Colon (tissue), 2 donors: ENCODE data around the gene RAB33A.

Experiments
- FAIRE-seq: peaks from 2 replicates; lab custom pipeline; 2012; peaks lifted over from hg19 to GRCh38; lab: Jason Lieb, UNC
- donor health status: control.
- donor health status: control.

The RAB33A gene

DNA sequence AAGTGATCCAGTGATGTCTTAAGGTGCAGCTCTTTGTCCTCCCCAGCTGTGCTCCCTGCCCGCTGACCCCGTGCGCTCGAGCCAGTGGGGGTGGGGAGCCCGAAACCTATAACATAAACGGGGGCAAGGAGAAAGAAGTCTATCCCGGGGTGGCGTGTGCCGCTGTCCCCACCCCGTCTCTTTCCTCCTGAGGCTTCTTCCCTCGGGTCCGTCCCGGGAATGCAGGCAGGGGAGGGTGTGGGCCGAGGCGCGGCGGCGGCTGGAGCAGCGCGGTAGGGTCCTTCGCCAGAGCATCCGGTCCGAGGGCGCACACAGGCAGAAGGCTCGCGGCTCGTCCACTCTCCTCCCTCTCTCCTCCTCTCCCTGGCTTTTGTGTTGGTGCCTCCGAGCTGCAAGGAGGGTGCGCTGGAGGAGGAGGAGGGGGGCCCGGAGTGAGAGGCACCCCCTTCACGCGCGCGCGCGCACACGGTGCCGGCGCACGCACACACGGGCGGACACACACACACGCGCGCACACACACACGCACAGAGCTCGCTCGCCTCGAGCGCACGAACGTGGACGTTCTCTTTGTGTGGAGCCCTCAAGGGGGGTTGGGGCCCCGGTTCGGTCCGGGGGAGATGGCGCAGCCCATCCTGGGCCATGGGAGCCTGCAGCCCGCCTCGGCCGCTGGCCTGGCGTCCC, at the start of gene RAB33A:
Gene RAB33A, plus strand, starts transcription at position 517 of the 681 bp plus-strand sequence. Its CDS starts 101 bp downstream, at position 618.
- no peak for FAIRE-seq

DNA sequence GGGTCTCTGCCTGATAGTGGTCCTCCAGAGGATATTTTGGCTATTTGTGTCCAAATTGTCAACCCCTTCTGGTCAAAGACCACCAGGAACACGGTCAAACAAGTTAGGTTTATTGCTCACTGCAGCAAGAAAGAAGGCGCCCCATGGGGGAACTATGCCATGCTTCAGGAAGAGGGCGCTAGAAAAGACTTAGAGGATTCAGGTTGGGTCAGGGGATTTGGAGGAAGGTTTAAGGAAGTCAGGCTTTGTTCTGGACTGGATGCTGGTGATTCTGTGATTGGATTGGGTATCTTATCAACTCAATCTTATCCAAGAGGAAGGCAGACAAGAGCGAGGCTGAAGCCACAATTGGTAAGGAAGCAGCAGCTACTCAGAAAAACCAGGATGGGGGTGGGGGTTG, 47.2 kb upstream of the RAB33A start:
- no peak for FAIRE-seq

DNA sequence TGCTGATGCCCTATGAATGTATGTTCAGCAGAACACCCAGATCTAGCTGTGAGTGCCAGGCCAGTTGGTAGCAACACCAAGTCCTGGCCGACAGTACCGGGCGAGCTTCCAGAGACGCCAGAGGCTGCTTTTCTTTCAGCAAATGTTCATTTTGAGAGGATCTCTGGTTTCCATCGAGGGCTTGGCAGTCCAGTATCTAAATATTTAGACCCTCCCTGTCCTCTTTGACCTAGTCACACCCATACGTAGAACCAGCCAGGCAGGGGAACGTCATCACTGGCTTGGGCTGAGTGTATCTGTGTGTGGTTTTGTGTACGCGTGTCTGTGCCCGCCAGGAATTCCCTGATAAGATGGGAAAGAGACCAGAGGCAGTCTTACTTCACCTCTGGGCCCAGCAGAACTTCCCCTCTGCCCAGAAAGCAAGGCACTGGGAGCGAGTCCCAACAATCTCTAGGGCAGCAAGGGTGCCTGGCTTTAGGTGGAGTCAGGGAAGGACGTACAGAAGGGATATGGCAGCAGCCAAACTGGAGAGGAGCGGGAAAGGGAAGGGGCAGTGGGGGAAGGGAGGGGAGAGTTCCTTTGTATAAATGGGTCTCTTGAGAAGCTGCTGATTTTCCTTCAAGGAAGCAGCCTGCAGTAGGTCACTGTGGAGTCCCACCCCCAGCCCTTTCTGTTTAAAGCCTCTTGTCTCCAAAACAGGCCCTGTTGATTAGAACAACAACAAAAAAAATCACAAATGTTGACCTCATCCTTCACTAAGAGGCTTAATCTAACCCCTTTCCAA, 46.5 kb upstream of the RAB33A start:
- no peak for FAIRE-seq

DNA sequence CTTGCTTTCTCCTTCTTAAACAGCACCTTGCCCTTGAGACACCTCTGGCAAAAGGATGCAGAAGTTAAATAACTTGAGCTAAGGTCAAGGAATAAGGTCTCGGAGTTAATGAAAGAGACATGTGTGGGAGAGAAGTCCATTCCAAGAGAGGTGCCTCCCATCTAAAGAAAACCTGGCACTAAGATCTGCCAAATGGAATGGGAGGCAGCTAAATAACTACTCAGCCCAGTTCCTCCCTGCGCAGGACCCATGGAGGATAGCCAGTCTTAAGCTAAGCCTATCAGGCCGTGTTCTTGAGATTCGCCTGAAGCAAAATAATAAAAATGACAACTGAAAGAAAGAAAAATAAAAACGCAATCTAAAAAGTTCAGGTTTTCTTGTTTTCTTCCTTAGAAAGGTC, 40.8 kb upstream of the RAB33A start:
- no peak for FAIRE-seq

DNA sequence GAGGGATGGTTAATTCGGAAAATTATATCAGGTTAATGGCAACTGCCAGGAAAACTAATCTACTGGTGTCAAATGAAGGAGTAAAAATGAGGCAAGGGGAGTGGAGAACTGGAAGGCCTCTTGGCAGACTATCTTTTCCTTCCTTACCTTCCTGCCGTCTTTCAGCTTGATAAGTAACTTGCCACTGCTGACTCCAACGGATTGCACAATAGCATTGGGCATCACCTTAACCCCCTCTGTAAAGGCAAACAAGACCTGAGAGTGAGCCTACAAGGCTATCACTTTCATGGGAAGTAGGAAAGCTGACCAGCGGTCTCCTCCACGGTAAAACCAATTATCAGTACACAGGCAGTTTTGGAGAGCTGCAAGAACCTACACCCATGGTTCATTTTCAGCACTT, 35.3 kb upstream of the RAB33A start:
- no peak for FAIRE-seq

DNA sequence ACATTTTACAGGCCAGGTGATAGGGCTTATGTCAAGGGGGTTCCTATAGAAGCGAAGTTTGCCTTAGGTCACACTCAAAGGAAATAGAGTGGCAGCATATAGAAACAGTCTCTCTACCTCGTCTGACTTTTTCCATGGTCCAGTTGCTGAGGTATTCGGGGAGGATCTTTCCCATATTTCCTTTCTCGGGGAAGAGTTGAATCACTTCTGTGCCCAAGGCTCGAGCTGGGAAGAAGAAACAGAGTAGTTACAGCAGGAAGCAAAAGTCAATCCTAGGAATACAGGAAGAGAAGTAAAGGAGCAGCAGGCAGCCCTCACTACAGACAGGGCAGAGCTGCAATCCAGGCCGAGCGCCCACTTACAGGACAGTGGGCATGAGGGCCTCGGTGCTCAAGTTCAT, 34.8 kb upstream of the RAB33A start:
- FAIRE-seq = no peak

DNA sequence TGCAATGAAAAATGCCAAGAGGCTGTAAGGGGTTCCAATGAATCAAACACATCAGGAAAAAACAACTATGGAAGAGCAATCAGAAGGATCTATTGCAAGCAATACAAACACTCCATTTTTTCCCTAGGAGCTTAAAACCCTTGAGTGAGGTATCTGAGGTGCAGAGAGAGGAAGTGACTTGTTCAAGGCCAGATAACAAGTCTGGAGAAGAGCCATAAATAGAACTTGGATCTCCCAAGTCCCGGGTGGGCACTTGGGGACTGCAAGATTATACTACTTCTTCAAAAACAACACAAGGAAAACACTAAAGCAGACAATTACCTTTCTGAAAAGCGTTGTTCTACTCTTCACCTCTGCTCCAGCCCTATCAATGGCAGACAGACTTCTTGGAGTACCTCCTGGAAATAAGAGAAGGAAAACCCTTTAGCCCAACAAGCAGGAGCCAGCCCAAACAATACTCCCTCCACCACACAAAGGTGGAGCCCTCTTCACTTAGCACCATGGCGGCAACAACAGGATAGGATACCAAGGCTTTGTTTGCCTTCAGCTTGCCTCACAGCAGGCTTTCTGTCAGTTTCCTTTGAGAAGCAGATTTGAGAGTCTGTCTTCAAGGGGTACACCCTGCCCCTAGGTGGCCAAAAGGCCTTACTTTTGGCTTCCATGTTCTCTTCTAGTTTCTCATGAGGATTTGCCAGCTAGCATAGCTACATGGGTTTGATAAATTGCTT, 32.1 kb upstream of the RAB33A start:
- FAIRE-seq = no peak

DNA sequence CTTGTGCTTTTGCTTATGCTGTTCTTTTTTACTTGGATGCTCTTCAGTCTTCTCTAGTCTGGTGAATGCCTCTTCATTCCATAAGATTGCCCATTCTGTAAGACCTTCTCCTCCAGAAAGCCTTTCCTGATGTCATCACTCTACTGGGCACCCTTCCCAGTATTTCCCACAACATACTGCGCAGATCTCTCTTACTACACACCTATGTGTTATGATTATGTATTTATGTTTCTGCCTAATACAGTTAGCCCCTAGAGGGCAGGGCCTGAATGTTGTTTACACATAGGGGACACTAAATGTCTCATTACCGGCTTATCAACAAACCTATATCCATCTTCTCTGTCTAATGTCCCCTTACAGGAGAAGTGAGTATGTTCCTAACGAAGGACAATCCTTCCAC, 27.3 kb upstream of the RAB33A start:
- no peak for FAIRE-seq

DNA sequence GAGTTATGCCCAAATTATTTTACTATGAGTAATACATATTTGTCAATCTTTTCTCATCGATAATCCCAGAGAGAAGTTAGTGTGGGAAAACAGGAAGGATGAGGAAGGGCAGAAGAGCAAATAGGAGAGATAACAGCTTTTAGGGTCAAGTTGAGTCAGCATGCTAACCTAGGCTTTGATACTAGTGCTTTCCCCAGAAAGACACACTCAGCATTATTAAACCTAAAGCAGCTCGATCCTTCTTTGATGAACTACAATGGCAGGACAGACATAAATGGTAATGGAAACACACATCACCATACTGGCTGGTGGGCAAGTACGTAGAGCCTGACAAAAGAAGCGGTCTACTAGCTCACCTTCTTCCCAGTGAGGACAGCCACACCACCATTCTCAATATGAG, 26.6 kb upstream of the RAB33A start:
- no peak for FAIRE-seq

DNA sequence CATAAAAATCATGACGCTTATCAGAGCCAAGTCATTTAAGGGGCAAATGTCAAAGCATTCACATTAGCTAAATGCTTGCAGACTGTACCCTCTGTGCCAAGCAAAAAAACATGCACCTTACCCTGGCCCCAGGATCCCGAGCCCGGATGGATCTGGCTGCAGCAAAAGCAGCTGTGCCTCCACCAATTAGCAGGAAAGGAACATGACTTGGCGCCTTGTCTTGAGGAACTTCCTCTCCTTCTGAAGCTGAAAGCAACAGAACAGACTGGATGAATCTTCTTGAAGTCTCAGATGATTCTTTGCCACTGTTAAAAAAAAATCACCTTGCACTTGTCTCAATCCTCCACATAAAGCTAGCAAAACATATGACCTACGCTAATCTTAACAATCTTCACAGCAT, 24.1 kb upstream of the RAB33A start:
- no peak for FAIRE-seq

DNA sequence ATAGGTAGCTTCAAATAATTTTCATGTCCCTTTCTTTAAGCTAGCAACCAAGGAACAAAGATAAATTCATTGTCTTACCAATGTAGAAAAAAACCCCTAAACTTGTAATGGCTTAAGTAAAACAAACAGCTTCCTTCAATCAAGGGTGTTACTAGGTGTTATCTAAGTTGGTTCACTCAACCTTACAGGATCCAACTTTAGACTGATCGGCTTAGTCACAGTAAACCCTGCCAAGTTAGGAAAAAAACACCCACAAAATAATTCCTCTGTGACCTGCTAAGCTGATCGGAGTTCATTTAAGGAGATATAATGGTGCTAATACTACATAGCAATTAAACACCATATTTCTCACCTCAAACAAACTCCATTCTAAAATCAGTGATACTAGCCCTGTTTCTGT, 16.2 kb upstream of the RAB33A start:
- FAIRE-seq = no peak

DNA sequence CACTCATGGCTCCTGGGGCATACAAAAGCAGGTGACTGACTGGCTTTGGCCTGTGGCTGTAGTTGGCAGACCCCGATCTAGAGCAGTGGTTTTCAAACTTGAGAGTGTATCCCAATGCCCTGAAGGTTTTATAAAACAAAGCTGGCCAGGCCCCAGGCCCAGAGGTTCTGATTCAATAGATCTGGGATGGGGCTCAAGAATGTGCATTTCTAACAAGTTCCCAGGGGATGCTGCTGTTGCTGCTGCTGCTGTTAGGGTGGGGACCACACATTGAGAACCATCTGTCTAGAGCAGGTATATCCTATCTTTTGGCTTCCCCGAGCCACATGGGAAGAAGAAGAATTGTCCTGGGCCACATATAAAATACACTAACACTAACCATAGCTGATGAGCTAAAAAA, 13.5 kb upstream of the RAB33A start:
- FAIRE-seq = no peak

DNA sequence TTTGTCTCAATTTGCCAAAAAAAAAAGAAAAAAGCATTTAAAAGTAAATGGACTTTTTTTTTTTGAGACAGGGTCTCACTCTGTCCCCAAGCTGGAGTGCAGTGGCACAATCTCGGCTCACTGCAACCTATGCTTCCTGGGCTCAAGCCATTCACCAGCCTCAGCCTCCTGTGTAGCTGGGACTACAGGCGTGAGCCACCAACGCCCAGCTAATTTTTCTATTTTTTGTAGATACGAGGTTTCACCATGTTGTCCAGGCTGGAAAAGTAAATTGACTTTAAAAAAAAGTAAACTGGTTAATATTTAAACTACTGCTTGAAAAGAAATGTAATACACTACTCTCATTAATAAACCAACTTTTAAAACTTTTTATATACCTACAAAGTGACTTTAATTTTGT, 12.0 kb upstream of the RAB33A start:
- FAIRE-seq = no peak

DNA sequence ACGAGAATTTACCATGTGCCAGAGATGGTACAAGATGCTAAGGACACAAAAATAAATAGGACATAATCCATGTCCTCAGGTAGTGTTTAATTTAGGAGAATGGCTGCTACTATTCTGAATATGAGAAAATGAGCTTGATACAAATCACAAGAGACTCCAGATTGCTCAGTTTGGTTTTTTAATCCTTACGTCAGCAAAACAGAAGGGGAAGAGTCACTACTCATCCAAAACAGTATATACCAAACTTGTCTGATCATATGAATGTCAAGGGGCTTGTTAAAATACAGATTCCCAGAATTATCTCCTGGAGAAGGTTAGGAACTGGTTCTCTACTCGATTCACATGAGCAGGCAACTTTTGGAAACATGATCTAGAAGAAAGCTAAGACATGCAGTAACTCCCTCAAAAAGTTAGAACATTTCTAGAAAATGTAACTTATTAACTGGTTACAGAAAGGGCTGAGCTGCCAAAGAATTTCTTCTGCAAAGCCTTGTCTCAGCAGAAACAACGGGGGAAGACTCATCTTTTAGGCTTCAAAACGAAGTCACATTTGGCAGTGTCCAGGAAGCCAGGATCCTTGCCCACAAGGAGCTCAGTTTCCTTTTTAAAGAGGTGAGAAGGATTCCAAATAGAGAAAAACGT, 9.5 kb upstream of the RAB33A start:
- FAIRE-seq = no peak

DNA sequence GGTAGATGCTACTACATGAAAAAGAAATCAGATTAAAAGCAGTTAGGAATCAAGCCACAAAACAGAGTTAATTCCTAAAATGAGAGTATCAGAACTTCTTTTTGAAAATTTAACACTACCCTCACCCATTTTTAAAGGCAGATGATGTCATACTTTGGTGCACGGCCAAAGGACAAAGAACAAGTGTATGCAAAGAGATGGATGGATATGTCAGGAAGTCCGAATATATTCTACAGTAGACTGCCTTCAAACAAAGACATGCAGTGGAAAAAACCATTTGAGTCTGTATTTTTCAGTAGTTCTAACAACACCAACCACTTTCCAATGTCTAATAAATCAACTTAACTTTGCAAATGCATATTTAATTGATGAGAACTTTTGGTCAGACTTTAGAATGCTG, 8.4 kb upstream of the RAB33A start:
- no peak for FAIRE-seq

DNA sequence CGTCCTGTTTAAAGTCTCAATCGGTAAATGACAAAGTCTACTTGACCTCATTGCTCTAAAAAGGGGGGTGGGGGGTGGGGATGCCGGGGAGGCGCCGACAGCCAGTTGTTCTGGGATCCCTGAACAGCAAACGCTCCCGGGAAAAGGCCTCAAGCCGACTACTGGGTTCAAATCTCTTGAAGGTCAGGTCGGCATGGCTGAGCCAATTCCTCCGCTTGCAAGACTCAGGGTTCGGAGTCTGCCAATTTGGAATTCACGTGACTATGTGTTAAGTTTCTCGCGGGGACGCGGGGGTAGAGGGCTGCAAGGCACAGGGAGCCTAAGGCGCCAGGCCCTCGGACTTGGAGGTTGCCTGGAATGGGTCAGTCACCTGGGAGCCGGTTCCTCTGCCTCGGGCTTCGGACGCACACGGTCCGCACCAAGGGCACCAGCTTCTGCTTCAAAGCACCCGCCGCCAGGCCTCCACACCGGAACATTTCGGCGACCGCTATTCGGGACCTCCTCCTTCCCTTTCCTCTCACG, 6.5 kb upstream of the RAB33A start:
- FAIRE-seq = no peak

DNA sequence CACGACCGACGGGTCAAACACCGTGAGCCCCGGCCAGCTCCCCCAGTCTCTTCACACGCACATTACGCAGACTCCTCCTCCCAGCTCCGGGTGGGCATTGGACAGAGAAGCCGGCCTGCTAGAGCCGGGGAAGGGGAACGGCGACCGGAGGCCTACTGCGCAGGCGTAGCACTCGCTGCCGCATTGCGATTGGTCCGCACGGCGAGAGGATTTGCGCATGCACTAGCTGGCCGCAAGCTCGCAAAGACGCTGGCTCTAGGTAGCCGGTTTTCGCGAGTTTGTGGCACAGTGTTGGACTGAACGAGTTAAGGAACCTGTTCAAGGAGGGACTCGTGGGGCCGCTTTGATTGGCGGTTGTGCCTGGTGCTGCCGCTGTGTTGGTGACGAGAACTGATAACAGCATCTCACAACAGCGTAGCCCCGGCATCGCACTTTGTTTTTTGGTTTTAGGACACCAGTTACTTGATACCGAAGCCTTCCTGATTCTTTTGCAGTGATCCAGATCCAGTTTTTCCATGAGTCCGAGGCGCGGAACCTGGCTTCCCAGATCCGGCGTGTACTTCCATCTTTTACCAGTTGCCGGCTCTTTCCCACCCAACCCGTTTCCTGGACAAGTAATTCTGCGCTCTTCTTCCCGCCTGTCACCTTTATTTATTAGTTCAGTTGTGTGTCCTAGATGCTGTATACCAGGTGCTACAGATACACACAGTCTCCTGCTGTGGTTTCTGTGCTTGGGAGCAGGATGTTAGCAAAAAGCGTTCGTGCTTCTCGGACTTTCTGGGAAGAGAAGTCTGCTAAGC, 5.9 kb upstream of the RAB33A start, which contains the start of gene AIFM1:
Gene AIFM1, minus strand, starts transcription at position 139 of the 800 bp plus-strand sequence. CDS start 185 bp downstream, outside the sequence.
- no peak for FAIRE-seq

DNA sequence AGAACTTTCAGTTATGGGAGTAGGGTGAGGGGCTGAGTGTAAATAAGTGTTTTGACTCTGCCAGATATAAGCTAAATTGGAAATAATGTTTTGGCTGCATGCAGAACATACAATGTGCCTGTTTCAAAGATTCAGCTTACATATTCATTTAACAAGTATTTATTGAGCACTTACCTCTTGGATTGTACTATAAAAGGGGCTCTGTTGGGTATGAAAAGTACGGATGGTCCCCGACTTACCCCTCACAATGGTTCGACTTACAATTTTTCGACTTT, 5.3 kb upstream of the RAB33A start:
- FAIRE-seq = no peak

DNA sequence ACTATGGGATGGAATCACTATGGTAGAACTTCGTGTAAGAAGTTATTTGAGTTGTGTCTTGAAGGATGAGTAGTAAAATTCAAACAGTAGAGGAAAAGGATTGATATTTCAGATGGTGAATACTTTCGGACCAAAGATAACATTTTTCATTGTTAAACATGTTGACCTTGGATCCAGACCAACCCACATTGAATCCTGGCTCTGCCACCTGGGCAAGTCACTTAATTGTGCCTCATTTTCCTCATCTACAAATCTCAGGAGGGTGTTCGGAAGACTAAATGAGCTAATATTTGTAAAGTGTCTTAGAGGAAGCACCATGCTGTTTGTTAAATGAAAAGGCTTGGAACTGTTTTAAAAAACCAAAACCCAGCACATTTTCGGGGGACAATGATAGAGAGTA, 4.7 kb upstream of the RAB33A start:
- FAIRE-seq = no peak

DNA sequence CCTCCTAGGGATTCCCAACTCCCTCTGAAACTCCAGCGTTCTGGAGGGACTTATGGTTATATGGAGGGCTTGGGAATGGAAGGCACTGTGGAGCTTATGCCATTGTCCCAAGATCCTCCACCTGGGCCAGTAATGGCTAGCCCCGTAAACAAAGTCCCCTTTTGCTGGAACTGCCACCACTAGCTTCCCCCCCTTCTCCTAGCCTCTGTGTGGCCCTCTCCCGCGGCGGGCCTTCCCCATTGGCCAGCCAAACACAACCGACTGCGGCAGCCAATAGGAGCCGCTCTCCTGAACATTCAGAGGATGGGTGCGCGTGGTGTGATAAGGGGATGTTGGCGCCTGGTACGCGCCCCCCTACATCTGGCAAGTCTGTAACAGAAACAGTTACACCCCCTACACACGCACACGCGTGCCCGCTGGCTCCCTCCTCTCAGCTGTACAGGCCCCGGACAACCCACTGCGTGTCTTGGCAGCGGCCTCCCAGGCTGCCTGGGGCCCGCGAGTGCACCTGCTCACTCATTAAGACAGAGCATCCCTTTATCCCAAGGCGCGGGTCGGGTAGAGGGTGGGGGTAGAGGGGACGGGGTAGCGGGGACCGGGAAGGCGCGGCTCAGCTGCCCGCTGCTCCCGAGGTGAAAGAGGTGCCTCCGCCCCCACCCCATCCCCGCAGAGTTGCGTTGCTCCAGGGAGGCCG, 863 bp upstream of the RAB33A start:
- FAIRE-seq = no peak
